Chondrocyte (in vitro differentiated cells): Measurements from ENCODE around the gene HIPK4. TPM values are rescaled to one million over a fixed set of nuclear protein-coding genes. Genes with fewer than 3 reads are reported as not detected.
A peak's percentile ranks its signal among the peaks of the same experiment; 100 is the strongest.
"Not testable (repeated sequence)": the region's sequence is repeated elsewhere in the genome, so short reads cannot be mapped to it uniquely, and the experiment has no call there.

ENCODE experiments used
- DNase-seq: peaks from one replicate; pipeline ENCODE4 v3.0.0; 2021; ENCODE audit warnings: mixed read lengths, low spot score
- H3K27ac Mint-ChIP-seq: one replicate; pipeline ENCODE4 v1.8.0; 2021; ENCODE audit warnings: mild to moderate bottlenecking, moderate library complexity, mixed read lengths; ENCODE audit not compliant: unreplicated experiment
- H3K27me3 Mint-ChIP-seq: 2 replicates; pipeline ENCODE4 v1.8.0; 2021; ENCODE audit warnings: low read depth, mixed read lengths
- H3K36me3 Mint-ChIP-seq: 2 replicates; pipeline ENCODE4 v1.8.0; 2021; ENCODE audit warnings: low read depth, mixed read lengths
- H3K4me1 Mint-ChIP-seq: 2 replicates; pipeline ENCODE4 v1.8.0; 2021; ENCODE audit warnings: low read depth, mild to moderate bottlenecking, mixed read lengths
- H3K4me3 Mint-ChIP-seq: one replicate; pipeline ENCODE4 v1.8.0; 2021; ENCODE audit warnings: mild to moderate bottlenecking, moderate library complexity, mixed read lengths; ENCODE audit not compliant: unreplicated experiment
- H3K9me3 Mint-ChIP-seq: 2 replicates; pipeline ENCODE4 v1.8.0; 2021; ENCODE audit warnings: low read depth, mixed read lengths
- total RNA-seq: library from RNA; stranded (reverse); gene quantifications from 3 replicates; pipeline ENCODE4 v1.2.1, GENCODE V29; 2021
- TF ChIP-seq, protein P1 (sequence below): fragments of 200-600 bp; sonication (generic); IDR thresholded peaks from 2 replicates; pipeline ENCODE4 v1.5.0; 2021; ENCODE audit warnings: antibody characterized with exemption, mild to moderate bottlenecking, moderate library complexity

The HIPK4 gene
- total RNA-seq, 1 donor from 2014 or later = 0.20 TPM

DNA sequence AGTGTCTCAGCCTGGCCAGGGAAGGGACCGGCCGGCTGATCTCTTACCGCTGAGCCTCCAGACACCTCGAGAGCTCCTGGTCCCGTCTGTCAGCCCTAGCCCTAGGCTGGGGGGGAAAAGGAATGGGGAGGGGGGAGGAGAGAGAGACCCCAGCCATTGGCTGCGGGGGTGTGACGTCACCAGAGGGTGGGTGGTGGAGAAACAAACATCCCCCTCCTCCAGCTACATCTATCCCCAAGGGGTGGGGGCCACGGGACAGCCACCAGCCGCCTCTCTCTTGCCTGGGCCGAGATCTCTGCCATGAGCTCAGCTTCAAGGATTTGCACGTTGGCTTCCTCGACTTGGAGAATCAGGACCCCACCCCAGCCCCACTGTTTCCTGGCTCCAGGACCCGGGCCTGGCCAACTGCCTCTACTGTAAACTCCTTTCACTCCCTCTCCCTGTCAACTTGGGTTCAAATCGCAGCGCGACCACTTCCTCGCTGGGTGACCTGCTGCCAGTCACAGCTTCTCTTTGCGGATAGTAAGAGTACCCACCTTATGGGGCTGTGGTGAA, 23.4 kb upstream of the HIPK4 start, which contains the start of gene PRX:
Gene PRX (minus strand): TSS at position 88 of the 555 bp plus-strand sequence. CDS start 5,446 bp downstream, outside the sequence.
- H3K27ac Mint-ChIP-seq = peak within 1 kb of the TSS; percentile 12
- H3K27me3 Mint-ChIP-seq = no peaks in the 10 kb centered on the region
- H3K9me3 Mint-ChIP-seq = no peaks in the 10 kb centered on the region
- no peaks in the 10 kb centered on the region for H3K36me3 Mint-ChIP-seq
- H3K4me1 Mint-ChIP-seq = peaks cover 40% of the 10 kb centered on the region
- no peak for DNase-seq
- TF ChIP-seq, protein P1, sequence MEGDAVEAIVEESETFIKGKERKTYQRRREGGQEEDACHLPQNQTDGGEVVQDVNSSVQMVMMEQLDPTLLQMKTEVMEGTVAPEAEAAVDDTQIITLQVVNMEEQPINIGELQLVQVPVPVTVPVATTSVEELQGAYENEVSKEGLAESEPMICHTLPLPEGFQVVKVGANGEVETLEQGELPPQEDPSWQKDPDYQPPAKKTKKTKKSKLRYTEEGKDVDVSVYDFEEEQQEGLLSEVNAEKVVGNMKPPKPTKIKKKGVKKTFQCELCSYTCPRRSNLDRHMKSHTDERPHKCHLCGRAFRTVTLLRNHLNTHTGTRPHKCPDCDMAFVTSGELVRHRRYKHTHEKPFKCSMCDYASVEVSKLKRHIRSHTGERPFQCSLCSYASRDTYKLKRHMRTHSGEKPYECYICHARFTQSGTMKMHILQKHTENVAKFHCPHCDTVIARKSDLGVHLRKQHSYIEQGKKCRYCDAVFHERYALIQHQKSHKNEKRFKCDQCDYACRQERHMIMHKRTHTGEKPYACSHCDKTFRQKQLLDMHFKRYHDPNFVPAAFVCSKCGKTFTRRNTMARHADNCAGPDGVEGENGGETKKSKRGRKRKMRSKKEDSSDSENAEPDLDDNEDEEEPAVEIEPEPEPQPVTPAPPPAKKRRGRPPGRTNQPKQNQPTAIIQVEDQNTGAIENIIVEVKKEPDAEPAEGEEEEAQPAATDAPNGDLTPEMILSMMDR = no peak
- no peak within 1 kb of the TSS for H3K4me3 Mint-ChIP-seq

DNA sequence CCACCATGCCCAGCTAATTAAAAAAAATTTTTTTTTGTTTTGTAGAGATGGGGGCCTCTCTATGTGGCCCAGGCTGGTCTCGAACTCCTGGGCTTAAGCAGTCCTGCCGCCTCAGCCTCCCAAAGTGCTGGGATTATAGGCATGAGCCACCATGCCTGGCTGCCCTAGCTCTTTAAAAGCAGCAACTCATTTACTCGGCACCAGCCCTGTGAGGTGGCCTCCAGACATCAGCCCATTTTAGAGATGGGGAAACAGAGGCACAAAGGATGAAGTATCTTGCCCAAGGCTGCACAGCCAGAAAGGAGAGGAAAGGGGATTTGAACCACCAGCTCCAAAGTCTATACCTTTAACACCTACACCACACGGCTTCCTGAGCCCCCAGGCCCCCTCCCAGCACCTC, 22.9 kb upstream of the HIPK4 start:
- TF ChIP-seq, protein P1 = no peak
- Mint-ChIP-seq H3K4me1 (peaks cover 40% of the 10 kb centered on the region), H3K27me3 (no peaks in the 10 kb centered on the region), H3K9me3 (no peaks in the 10 kb centered on the region), H3K27ac (no peak overlapping the region), H3K4me3 (no peak overlapping the region), H3K36me3 (no peaks in the 10 kb centered on the region)
- DNase-seq = no peak

DNA sequence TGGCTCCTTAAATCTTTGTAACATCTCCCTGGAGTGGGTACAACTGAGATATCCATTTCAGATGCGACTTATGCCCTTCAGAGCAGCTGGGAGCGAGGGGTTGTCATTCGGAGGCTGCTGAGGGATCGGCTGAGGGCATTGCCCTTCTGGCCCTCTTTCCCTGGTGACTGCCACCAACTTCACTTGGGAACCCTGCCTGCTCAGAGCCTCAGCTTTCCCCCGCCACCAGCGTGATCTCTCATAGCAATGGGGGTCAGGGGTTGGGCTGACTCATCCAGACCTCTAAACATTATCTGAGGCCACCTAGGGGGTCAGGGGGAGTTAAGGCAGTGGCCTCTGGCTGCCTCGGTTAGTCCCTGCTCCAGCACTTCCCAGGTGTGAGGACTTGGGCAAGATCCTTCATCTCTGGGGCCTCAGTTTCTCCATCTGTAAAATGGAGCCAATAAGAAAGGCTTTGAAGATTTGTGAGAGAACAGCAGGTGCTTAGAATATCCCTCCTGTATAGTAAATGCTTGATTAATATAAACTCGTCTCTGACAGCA, 22.0 kb upstream of the HIPK4 start:
- Mint-ChIP-seq H3K27ac (peak overlapping the region; percentile 51), H3K4me3 (no peak overlapping the region), H3K36me3 (no peaks in the 10 kb centered on the region), H3K27me3 (no peaks in the 10 kb centered on the region), H3K9me3 (no peaks in the 10 kb centered on the region), H3K4me1 (peaks cover 37% of the 10 kb centered on the region)
- no peak for DNase-seq
- TF ChIP-seq, protein P1 = no peak

DNA sequence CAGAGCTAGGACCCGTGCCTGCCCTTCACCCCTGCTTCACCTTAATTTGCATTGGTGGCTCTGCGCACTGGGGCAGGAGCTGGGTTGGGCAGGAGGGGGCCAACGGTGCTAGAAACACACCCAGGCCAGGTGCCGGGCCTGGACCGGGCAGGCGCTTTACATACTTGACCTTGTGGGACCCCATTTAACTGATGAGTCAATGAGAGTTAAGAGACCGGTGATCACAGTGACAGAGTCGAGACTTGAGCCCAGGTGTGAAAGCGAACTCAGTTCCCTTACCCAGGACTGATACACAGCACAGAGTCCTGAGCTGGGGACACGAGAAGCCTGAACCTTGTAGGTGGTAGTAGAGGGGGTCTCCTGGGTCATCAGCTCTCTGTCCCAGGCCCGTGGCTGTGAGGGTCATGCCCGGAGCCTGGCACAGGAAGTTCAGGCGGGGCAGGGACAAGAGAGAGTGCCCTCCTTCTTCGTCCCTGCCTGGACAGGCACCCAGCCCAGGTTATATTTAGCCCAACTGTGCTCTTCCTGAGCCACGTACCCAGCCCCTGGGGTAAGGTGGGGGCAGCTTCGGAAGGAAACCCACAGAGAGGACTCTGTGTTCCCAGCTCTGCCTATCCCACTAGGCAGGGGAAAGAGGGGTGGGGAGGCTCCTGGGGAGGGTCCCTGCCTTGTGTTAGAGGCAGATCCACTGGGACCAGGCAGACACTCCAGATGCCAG, 21.3 kb upstream of the HIPK4 start:
- Mint-ChIP-seq H3K27ac (peak overlapping the region; percentile 22), H3K36me3 (no peaks in the 10 kb centered on the region), H3K27me3 (no peaks in the 10 kb centered on the region), H3K4me1 (peaks cover 34% of the 10 kb centered on the region), H3K4me3 (no peak overlapping the region), H3K9me3 (no peaks in the 10 kb centered on the region)
- DNase-seq = no peak
- TF ChIP-seq, protein P1 = no peak

DNA sequence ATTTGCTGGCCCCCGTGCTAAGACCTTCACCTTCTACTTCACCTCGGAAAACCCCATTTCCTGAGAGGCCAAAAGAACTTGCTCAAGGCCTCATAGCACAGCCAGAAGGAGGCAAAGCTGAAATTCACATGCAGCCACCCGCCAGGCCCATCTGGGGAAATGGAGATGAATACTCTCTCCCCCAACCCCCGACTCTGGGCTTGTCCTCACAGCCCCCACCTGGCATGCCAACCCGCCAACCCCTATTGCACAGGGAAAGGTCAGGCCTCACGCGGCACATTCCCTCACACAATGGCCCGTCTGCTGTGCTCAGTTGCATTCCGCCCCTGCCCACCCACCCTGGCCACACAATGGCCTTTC, 20.0 kb upstream of the HIPK4 start:
- Mint-ChIP-seq H3K27ac (no peak overlapping the region), H3K36me3 (no peaks in the 10 kb centered on the region), H3K9me3 (no peaks in the 10 kb centered on the region), H3K4me1 (peaks cover 33% of the 10 kb centered on the region), H3K27me3 (no peaks in the 10 kb centered on the region), H3K4me3 (no peak overlapping the region)
- no peak for DNase-seq
- TF ChIP-seq, protein P1 = no peak

DNA sequence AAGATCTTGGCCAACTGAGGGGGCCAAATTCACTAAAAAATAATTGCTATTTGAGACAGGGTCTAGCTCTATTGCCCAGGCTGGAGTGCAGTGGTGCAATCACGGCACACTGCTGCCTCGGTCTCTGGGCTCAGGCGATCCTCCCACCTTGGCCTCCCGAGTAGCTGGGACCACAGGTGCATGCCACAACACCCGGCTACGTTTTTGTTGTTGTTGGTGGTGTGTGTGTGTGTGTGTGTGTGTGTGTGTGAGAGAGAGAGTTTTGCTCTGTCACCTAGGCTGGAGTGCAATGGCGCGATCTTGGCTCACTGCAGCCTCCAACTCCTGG, 18.6 kb upstream of the HIPK4 start:
- H3K27ac Mint-ChIP-seq, H3K36me3 Mint-ChIP-seq, DNase-seq, H3K9me3 Mint-ChIP-seq, H3K27me3 Mint-ChIP-seq, H3K4me3 Mint-ChIP-seq: not testable (repeated sequence)
- peaks cover 26% of the 10 kb centered on the region for H3K4me1 Mint-ChIP-seq
